SK-N-SH (cell line): ENCODE measurements around the gene MYDGF. TPM values are rescaled to one million over a fixed set of nuclear protein-coding genes. Genes with fewer than 3 reads are reported as not detected.

Source experiments
- CTCF ChIA-PET: fragments of 300-600, 350-600 bp; formaldehyde crosslinking; extraction: SDS; loops from one replicate; lab custom pipeline; 2021; lab: Yijun Ruan, JAX
- POLR2A ChIA-PET: fragments of 350-600 bp; sonication (Branson Sonifier 250); formaldehyde crosslinking; extraction: SDS; loops from one replicate; lab custom pipeline; 2020; ENCODE audit warnings: antibody characterized with exemption, inconsistent platforms; lab: Yijun Ruan, JAX
- DNase-seq: peaks from one replicate; pipeline ENCODE4 v3.0.0; 2012
- H2AFZ ChIP-seq: fragments of 200-600 bp; sonication (generic); 2 replicates; pipeline ENCODE4 v1.8.1; 2016; ENCODE audit warnings: antibody characterized with exemption, mild to moderate bottlenecking, low read depth
- H3F3A ChIP-seq: fragments of 200-600 bp; sonication (generic); replicated peaks from 2 replicates; pipeline ENCODE3; 2016; ENCODE audit warnings: antibody characterized with exemption, mild to moderate bottlenecking; ENCODE audit not compliant: insufficient read depth
- H3K27ac ChIP-seq, 2 experiments: fragments of 200-500 bp in 1 of 2; fragments of 200-600 bp in 1 of 2; sonication (Bioruptor generic) in 1 of 2; sonication (generic), shearing (Covaris generic) in 1 of 2; 2 replicates each; pipeline versions ENCODE4 v1.5.1 to v1.6.1; 2014 to 2016; ENCODE audit warnings: low read depth in 2 of 2, inconsistent platforms in 1 of 2, low read length in 1 of 2, mild to moderate bottlenecking in 1 of 2, mixed read lengths in 1 of 2
- H3K27me3 ChIP-seq: fragments of 200-600 bp; sonication (generic), shearing (Covaris generic); 2 replicates; pipeline ENCODE4 v1.6.1; 2016; ENCODE audit warnings: mixed run types; ENCODE audit not compliant: insufficient read depth
- H3K36me3 ChIP-seq, 2 experiments: fragments of 200-500 bp in 1 of 2; fragments of 200-600 bp in 1 of 2; sonication (Bioruptor generic) in 1 of 2; sonication (generic) in 1 of 2; replicated peaks in 1 of 2; 2 replicates each; pipeline versions ENCODE3 to v1.5.1; 2014 to 2016; ENCODE audit warnings: low read length in 1 of 2, mild to moderate bottlenecking in 1 of 2; ENCODE audit not compliant: insufficient read depth in 2 of 2, control insufficient read depth in 1 of 2
- H3K4me1 ChIP-seq, 2 experiments: fragments of 200-500 bp in 1 of 2; fragments of 200-600 bp in 1 of 2; sonication (Bioruptor generic) in 1 of 2; sonication (generic), shearing (Covaris generic) in 1 of 2; 2 replicates each; pipeline versions ENCODE4 v1.5.1 to v1.6.1; 2014 to 2016; ENCODE audit warnings: low read depth in 1 of 2, low read length in 1 of 2, mixed run types in 1 of 2; ENCODE audit not compliant: insufficient read depth in 2 of 2, control insufficient read depth in 1 of 2
- H3K4me2 ChIP-seq: fragments of 200-600 bp; sonication (generic), shearing (Covaris generic); 2 replicates; pipeline ENCODE4 v1.6.1; 2017; ENCODE audit warnings: mixed run types
- H3K4me3 ChIP-seq, 2 experiments: fragments of 200-500 bp in 1 of 2; fragments of 200-600 bp in 1 of 2; sonication (Bioruptor generic) in 1 of 2; sonication (generic), shearing (Covaris generic) in 1 of 2; 2 replicates each; pipeline versions ENCODE4 v1.5.1 to v1.8.1; 2014 to 2016; ENCODE audit warnings: low read depth in 2 of 2, inconsistent platforms in 1 of 2, low read length in 1 of 2, mild to moderate bottlenecking in 1 of 2, mixed read lengths in 1 of 2, moderate library complexity in 1 of 2
- H3K79me2 ChIP-seq: fragments of 200-600 bp; sonication (generic); 2 replicates; pipeline ENCODE4 v1.8.1; 2017; ENCODE audit warnings: mild to moderate bottlenecking; ENCODE audit not compliant: insufficient read depth
- H3K9ac ChIP-seq: fragments of 200-600 bp; sonication (generic); 2 replicates; pipeline ENCODE4 v1.6.1; 2017; ENCODE audit warnings: mixed run types
- H3K9me2 ChIP-seq: fragments of 200-600 bp; sonication (generic); 2 replicates; pipeline ENCODE4 v1.6.1; 2017; ENCODE audit warnings: mixed run types
- H3K9me3 ChIP-seq: fragments of 200-600 bp; sonication (generic); 2 replicates; pipeline ENCODE4 v1.6.1; 2017; ENCODE audit warnings: mixed run types, mild to moderate bottlenecking, moderate library complexity
- H4K20me1 ChIP-seq: fragments of 200-600 bp; sonication (generic); 2 replicates; pipeline ENCODE4 v1.6.1; 2017; ENCODE audit warnings: mild to moderate bottlenecking, mixed run types; ENCODE audit not compliant: insufficient read depth
- CHD2 ChIP-seq: fragments of 150-350 bp; IDR thresholded peaks from 2 replicates; pipeline ENCODE4 v1.6.1; 2018; ENCODE audit warnings: low read length; ENCODE audit not compliant: partially characterized antibody
- GABPA ChIP-seq: IDR thresholded peaks from 2 replicates; pipeline ENCODE4 v1.4.0; 2012; ENCODE audit warnings: low read depth, mild to moderate bottlenecking
- GATA2 ChIP-seq: sonication (generic); formaldehyde crosslinking; IDR thresholded peaks from 2 replicates; pipeline ENCODE4 v1.5.0; 2020; ENCODE audit warnings: mild to moderate bottlenecking, missing genetic modification reagents
- MEF2A ChIP-seq: IDR thresholded peaks from 2 replicates; pipeline ENCODE4 v1.4.0; 2012; ENCODE audit warnings: low read depth, borderline replicate concordance
- NFIC ChIP-seq: IDR thresholded peaks from 2 replicates; pipeline ENCODE4 v1.4.0; 2012; ENCODE audit warnings: borderline replicate concordance
- POLR2AphosphoS5 ChIP-seq: IDR thresholded peaks from 2 replicates; pipeline ENCODE4 v1.6.1; 2012; ENCODE audit warnings: low read depth, low read length
- RAD21 ChIP-seq: IDR thresholded peaks from 2 replicates; pipeline ENCODE4 v1.6.1; 2012; ENCODE audit warnings: mild to moderate bottlenecking, low read length
- RFX5 ChIP-seq: IDR thresholded peaks from 2 replicates; pipeline ENCODE4 v1.6.1; 2012; ENCODE audit warnings: mild to moderate bottlenecking, improper control_type of control experiment, low read length
- RXRA ChIP-seq: IDR thresholded peaks from 2 replicates; pipeline ENCODE4 v1.4.0; 2012; ENCODE audit warnings: low read depth, mild to moderate bottlenecking, borderline replicate concordance
- SIN3A ChIP-seq: IDR thresholded peaks from 2 replicates; pipeline ENCODE4 v1.6.1; 2012; ENCODE audit warnings: low read depth, mild to moderate bottlenecking, low read length, moderate library complexity, borderline replicate concordance
- TAF1 ChIP-seq: IDR thresholded peaks from 2 replicates; pipeline ENCODE4 v1.6.1; 2012; ENCODE audit warnings: low read depth, mild to moderate bottlenecking, low read length, moderate library complexity, borderline replicate concordance
- YY1 ChIP-seq: IDR thresholded peaks from 2 replicates; pipeline ENCODE4 v1.4.0; 2012; ENCODE audit warnings: low read depth, mild to moderate bottlenecking
- WGBS: methylation state at CpG from one replicate; pipeline ENCODE4 v1.1.6; 2017; ENCODE audit warnings: low lambda C conversion rate; 5-methylcytosine and 5-hydroxymethylcytosine counted together
- polyA plus RNA-seq, 3 experiments: library from polyadenylated mRNA; depleted of rRNA; stranded (reverse); fragments of >200 nt; gene quantifications; 2 replicates each; pipeline ENCODE4 v1.2.3, GENCODE V29; 2012
- TF ChIP-seq, protein P1 (sequence below): fragments of 150-350 bp; IDR thresholded peaks from 2 replicates; pipeline ENCODE4 v1.6.1; 2017; ENCODE audit warnings: antibody characterized with exemption, low read length, low read depth, borderline replicate concordance
- TF ChIP-seq, protein P2 (sequence below): IDR thresholded peaks from 2 replicates; pipeline ENCODE4; 2012
- TF ChIP-seq, protein P3 (sequence below): IDR thresholded peaks from 2 replicates; pipeline ENCODE4 v1.4.0; 2012; ENCODE audit warnings: low read depth
- TF ChIP-seq, protein P4 (sequence below): fragments of 150-350 bp; IDR thresholded peaks from 2 replicates; pipeline ENCODE4 v1.6.1; 2016; ENCODE audit warnings: mild to moderate bottlenecking, low read depth, low read length

Gene MYDGF
- polyA plus RNA-seq, 1 of the 3 experiments (the other 2 are of a cell fraction): 312 TPM

DNA sequence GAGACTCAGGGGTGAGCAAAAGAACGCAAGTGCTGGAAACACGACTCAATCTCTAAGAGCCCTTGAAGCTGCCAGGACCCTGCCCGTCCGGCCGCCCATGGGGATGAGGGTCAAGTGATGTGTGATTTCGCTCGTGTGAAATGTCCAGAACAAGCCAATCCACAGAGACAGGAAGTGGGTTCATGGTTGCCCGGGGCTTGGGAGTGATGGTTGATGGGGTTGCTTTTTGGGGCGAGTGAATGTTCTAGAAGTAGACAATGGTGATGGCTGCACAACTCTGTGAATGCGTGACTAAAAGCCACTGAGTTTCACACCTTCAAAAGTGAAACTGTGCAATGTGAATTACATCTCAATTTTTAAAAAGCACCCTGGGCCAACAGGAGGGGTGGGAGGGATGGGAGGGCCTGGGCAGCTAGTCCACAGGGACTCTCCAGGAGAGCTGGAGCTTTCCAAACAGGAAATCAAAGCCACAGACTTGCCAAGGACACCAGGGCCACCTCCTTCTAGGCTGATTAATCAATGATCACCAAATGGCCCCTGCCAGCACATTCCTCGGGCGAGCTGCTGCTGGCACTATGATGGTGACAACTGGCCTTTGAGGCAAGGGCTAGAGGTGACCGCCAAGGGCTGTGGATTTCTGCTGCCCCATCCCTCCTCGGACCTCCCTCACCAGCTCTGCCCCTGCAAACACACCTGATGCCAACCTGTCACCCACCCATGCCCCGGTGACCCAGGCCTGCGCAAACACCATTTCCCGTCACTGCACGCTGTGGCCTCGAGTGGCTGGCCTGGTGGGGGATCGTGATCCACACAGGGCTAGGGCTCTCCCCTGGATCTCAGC lies 39.5 kb upstream of the MYDGF start:
- peaks cover 28 to 35% of the 10 kb centered on the region in 2 experiments for H3K36me3 ChIP-seq
- H3K4me2 ChIP-seq: no peak overlapping the region

DNA sequence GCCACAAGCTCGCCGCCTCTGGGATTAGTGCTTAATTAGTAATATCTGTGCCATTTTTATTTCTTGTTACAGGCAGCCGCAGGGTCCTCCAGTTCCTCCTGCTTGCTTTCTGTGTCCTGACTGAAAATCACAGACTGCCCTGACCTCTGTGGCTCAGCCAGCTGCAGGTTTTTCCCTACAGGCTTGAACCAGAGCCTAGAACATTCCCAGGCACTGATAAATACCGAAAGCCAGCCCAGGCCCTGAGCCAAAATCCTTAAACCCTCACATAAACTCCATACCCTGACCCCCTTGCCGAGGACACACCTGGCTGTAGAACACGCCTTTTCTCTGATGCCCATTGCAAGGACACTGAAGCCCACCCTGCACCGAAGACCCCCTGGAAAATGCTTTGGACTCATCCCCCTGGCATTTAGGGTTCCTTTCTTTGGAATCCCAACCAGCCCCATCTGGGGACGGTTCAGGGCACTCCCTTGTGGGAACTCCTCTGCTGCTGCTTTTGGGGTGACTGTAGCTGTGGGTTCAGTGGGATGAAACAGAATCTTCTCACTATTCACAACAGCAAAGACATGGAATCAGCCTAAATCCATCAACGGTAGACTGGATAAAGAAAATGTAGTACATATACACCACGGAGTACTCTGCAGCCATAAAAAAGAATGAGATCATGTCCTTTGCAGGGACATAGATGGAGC lies 38.0 kb upstream of the MYDGF start:
- no peak overlapping the region for H3K4me3 ChIP-seq
- POLR2A ChIA-PET: no interaction called here
- DNase-seq: no peak
- no peak overlapping the region for H3K27ac ChIP-seq
- 96% methylated on average over 10 of the region's 10 CpGs for WGBS
- H3F3A ChIP-seq: no peaks in the 10 kb centered on the region
- no peak overlapping the region for H2AFZ ChIP-seq
- H3K36me3 ChIP-seq: peaks cover 30 to 32% of the 10 kb centered on the region in 2 experiments
- H3K4me2 ChIP-seq: no peak overlapping the region
- no peaks in the 10 kb centered on the region for H3K9me2 ChIP-seq
- no peaks in the 10 kb centered on the region for H3K9me3 ChIP-seq
- TF ChIP-seq NFIC (no peak), RAD21 (no peak), GABPA (no peak), SIN3A (no peak), YY1 (no peak), TAF1 (no peak), POLR2AphosphoS5 (no peak), GATA2 (CRISPR knock-in tag) (no peak), RFX5 (no peak), RXRA (no peak), MEF2A (no peak)
- TF ChIP-seq, protein P1, sequence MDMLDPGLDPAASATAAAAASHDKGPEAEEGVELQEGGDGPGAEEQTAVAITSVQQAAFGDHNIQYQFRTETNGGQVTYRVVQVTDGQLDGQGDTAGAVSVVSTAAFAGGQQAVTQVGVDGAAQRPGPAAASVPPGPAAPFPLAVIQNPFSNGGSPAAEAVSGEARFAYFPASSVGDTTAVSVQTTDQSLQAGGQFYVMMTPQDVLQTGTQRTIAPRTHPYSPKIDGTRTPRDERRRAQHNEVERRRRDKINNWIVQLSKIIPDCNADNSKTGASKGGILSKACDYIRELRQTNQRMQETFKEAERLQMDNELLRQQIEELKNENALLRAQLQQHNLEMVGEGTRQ: no peak
- TF ChIP-seq, protein P2, sequence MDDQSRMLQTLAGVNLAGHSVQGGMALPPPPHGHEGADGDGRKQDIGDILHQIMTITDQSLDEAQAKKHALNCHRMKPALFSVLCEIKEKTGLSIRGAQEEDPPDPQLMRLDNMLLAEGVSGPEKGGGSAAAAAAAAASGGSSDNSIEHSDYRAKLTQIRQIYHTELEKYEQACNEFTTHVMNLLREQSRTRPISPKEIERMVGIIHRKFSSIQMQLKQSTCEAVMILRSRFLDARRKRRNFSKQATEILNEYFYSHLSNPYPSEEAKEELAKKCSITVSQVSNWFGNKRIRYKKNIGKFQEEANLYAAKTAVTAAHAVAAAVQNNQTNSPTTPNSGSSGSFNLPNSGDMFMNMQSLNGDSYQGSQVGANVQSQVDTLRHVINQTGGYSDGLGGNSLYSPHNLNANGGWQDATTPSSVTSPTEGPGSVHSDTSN: no peak
- TF ChIP-seq, protein P3, sequence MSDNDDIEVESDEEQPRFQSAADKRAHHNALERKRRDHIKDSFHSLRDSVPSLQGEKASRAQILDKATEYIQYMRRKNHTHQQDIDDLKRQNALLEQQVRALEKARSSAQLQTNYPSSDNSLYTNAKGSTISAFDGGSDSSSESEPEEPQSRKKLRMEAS: no peak
- H4K20me1 ChIP-seq: no peaks in the 10 kb centered on the region
- H3K79me2 ChIP-seq: peaks cover 22% of the 10 kb centered on the region; the same call in 1 of the 2 replicates
- H3K27me3 ChIP-seq: no peaks in the 10 kb centered on the region
- H3K9ac ChIP-seq: no peak overlapping the region
- CTCF ChIA-PET: no interaction called here
- 0 out of 4 replicates have a peak, but pooled peaks cover 0 to 4% of the 10 kb centered on the region in 2 experiments for H3K4me1 ChIP-seq

More for the DNA sequence above, 39.5 kb upstream of the MYDGF start:
- Histone ChIP-seq H3K79me2 (peaks cover 27% of the 10 kb centered on the region; the same call in 1 of the 2 replicates), H3K4me1 (peaks cover 0 to 14% of the 10 kb centered on the region in 2 experiments; a peak in 2 of 4 replicates), H3K9me2 (no peaks in the 10 kb centered on the region), H3K27ac (no peak overlapping the region), H3K4me3 (no peak overlapping the region), H3K9me3 (no peaks in the 10 kb centered on the region), H4K20me1 (no peaks in the 10 kb centered on the region), H2AFZ (no peak overlapping the region), H3K9ac (no peak overlapping the region), H3F3A (peaks cover 6% of the 10 kb centered on the region), H3K27me3 (no peaks in the 10 kb centered on the region)
- DNase-seq: no peak
- ChIA-PET CTCF (no interaction called here), POLR2A (no interaction called here)
- WGBS: 94% methylated on average over 15 of the region's 20 CpGs
- TF ChIP-seq, protein P1: no peak
- TF ChIP-seq, protein P4, sequence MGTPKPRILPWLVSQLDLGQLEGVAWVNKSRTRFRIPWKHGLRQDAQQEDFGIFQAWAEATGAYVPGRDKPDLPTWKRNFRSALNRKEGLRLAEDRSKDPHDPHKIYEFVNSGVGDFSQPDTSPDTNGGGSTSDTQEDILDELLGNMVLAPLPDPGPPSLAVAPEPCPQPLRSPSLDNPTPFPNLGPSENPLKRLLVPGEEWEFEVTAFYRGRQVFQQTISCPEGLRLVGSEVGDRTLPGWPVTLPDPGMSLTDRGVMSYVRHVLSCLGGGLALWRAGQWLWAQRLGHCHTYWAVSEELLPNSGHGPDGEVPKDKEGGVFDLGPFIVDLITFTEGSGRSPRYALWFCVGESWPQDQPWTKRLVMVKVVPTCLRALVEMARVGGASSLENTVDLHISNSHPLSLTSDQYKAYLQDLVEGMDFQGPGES: no peak
- TF ChIP-seq CHD2: no peak
